Caco-2 (cell line): ENCODE data around the gene CLK2. TPM values are rescaled to one million over a fixed set of nuclear protein-coding genes. Genes with fewer than 3 reads are reported as not detected.

Experiments
- BruUV-seq: library from RNA; stranded (reverse); fragments of 400-500 nt; replicated peaks from 2 replicates; lab custom pipeline; 2021; lab: Mats Ljungman, UMichigan
- CTCF ChIA-PET: fragments of 300-600 bp; sonication (Branson Sonifier 250); formaldehyde crosslinking; loops from one replicate; lab custom pipeline; 2022; ENCODE audit warnings: antibody characterized with exemption; lab: Charles Lee
- POLR2A ChIA-PET: fragments of 300-600 bp; sonication (Branson Sonifier 250); formaldehyde crosslinking; loops from one replicate; lab custom pipeline; 2022; ENCODE audit warnings: antibody characterized with exemption; lab: Charles Lee
- DNase-seq, 2 experiments: peaks; one replicate each; pipeline versions ENCODE4 v3.0.0 to v3.0.0-alpha.2; 2020 to 2022
- H3K27me3 ChIP-seq: replicated peaks from 2 replicates; pipeline ENCODE4 v1.6.0; 2011; ENCODE audit warnings: low read length; ENCODE audit not compliant: control insufficient read depth, insufficient read depth
- H3K36me3 ChIP-seq: 2 replicates; pipeline ENCODE4 v1.5.1; 2011; ENCODE audit warnings: low read length; ENCODE audit not compliant: control insufficient read depth, insufficient read depth
- H3K4me1 ChIP-seq: fragments of 250-450 bp; sonication (Bioruptor Pico); 2 replicates; pipeline ENCODE4 v1.5.1; 2020; ENCODE audit warnings: mild to moderate bottlenecking
- H3K4me3 ChIP-seq: 2 replicates; pipeline ENCODE4 v1.5.1; 2011; ENCODE audit warnings: low read depth, mild to moderate bottlenecking, control low read depth, low read length
- H3K9me3 ChIP-seq: fragments of 250-450 bp; sonication (Bioruptor Pico); 2 replicates; pipeline ENCODE4 v1.5.1; 2020; ENCODE audit warnings: mild to moderate bottlenecking, moderate library complexity
- H3K27ac Mint-ChIP-seq: one replicate; pipeline ENCODE4 v1.8.0; 2022; ENCODE audit warnings: mixed read lengths; ENCODE audit not compliant: unreplicated experiment
- H3K27me3 Mint-ChIP-seq: one replicate; pipeline ENCODE4 v1.8.0; 2022; ENCODE audit warnings: mixed read lengths; ENCODE audit not compliant: insufficient read depth, unreplicated experiment
- H3K36me3 Mint-ChIP-seq: one replicate; pipeline ENCODE4 v1.8.0; 2022; ENCODE audit warnings: mild to moderate bottlenecking, mixed read lengths; ENCODE audit not compliant: insufficient read depth, unreplicated experiment
- H3K4me1 Mint-ChIP-seq: one replicate; pipeline ENCODE4 v1.8.0; 2022; ENCODE audit warnings: low read depth, mixed read lengths; ENCODE audit not compliant: unreplicated experiment
- H3K4me3 Mint-ChIP-seq: one replicate; pipeline ENCODE4 v1.8.0; 2022; ENCODE audit warnings: mild to moderate bottlenecking, moderate library complexity, mixed read lengths; ENCODE audit not compliant: unreplicated experiment
- H3K9me3 Mint-ChIP-seq: one replicate; pipeline ENCODE4 v1.8.0; 2022; ENCODE audit warnings: mixed read lengths; ENCODE audit not compliant: unreplicated experiment
- CTCF ChIP-seq, 2 experiments: fragments of 200-600 bp in 1 of 2; IDR thresholded peaks; 1 replicate in 1 of 2; 2 replicates in 1 of 2; pipeline versions ENCODE4 v1.5.1 to v1.8.0; 2011 to 2022; ENCODE audit warnings: antibody characterized with exemption in 1 of 2, control low read depth in 1 of 2, inconsistent platforms in 1 of 2, low read depth in 1 of 2, low read length in 1 of 2, mild to moderate bottlenecking in 1 of 2, moderate library complexity in 1 of 2; ENCODE audit not compliant: insufficient read depth in 1 of 2, severe bottlenecking in 1 of 2, unreplicated experiment in 1 of 2
- intact Hi-C: fragments of 100-400 bp; cut with micrococcal nuclease; formaldehyde crosslinking; loops from one replicate; pipeline ENCODE4 v1.10.0; 2022; ENCODE audit not compliant: unreplicated experiment
- total RNA-seq: library from RNA; stranded (reverse); gene quantifications from 2 replicates; pipeline ENCODE4 v1.2.3, GENCODE V29; 2022

The CLK2 gene
- total RNA-seq, 1 experiment from 2014 or later: 57.5 TPM

GRCh38 chr1:155250633-155251449, 22.5 kb downstream of the CLK2 start:
- no peak overlapping the region for H3K4me3 Mint-ChIP-seq

GRCh38 chr1:155250246-155250632, 23.1 kb downstream of the CLK2 start:
- Histone ChIP-seq H3K27me3 (no peaks in the 10 kb centered on the region), H3K4me1 (peaks cover 4% of the 10 kb centered on the region), H3K36me3 (no peaks in the 10 kb centered on the region), H3K4me3 (no peak overlapping the region), H3K9me3 (no peaks in the 10 kb centered on the region)
- Mint-ChIP-seq H3K27ac (no peak overlapping the region), H3K4me1 (peaks cover 22% of the 10 kb centered on the region), H3K4me3 (no peak overlapping the region), H3K9me3 (no peaks in the 10 kb centered on the region), H3K27me3 (no peaks in the 10 kb centered on the region), H3K36me3 (peaks cover 6% of the 10 kb centered on the region)
- BruUV-seq: no TSS peak
- no peak for DNase-seq
- no peak for TF ChIP-seq CTCF (IDR thresholded peaks at IDR 0.05; ENCODE audit: insufficient read depth in 1 of 2, low read depth in 1 of 2, low read length in 1 of 2, severe bottlenecking in 1 of 2, unreplicated experiment in 1 of 2)
- ChIA-PET POLR2A (interaction anchor here (0.7 kb wide), 1 partner anchor 12 kb away, joined by 4 read pairs; the partner anchor contains the start of gene SCAMP3), CTCF (interaction anchor here (0.6 to 3.3 kb wide), 14 partner anchors 10 to 465 kb away, joined by 3 to 34 read pairs (median 6); partner anchors contain the start of genes CLK2, HCN3 and SCAMP3)
- intact Hi-C loops: loop anchor here (1.0 to 2.0 kb wide), 4 partner anchors 23 to 343 kb away; partner anchors contain the start of gene CLK2

More at GRCh38 chr1:155250633-155251449, 22.5 kb downstream of the CLK2 start:
- peaks cover 4% of the 10 kb centered on the region; the same call in 1 of the 2 replicates for H3K4me1 ChIP-seq
- Mint-ChIP-seq H3K9me3 (no peaks in the 10 kb centered on the region), H3K27me3 (no peaks in the 10 kb centered on the region), H3K36me3 (peaks cover 6% of the 10 kb centered on the region), H3K4me1 (peaks cover 22% of the 10 kb centered on the region), H3K27ac (peak overlapping the region; percentile 7)
- intact Hi-C loops: loop anchor here (1.0 to 2.0 kb wide), 4 partner anchors 22 to 342 kb away; partner anchors contain the start of gene CLK2
- no peaks in the 10 kb centered on the region for H3K27me3 ChIP-seq
- no peak overlapping the region for H3K4me3 ChIP-seq
- DNase-seq: peak; percentile 92 to 95
- no peaks in the 10 kb centered on the region for H3K36me3 ChIP-seq
- ChIA-PET CTCF (interaction anchor here (0.7 to 3.3 kb wide), 18 partner anchors 10 to 732 kb away, joined by 3 to 34 read pairs (median 6); partner anchors contain the start of genes CLK2, FDPS, HCN3 and MTX1), POLR2A (interaction anchor here (0.5 to 0.7 kb wide), 2 partner anchors 11 to 94 kb away, joined by 4 to 5 read pairs; partner anchors contain the start of gene SCAMP3)
- peak; percentile 97 to 99 for TF ChIP-seq CTCF (IDR thresholded peaks at IDR 0.05; ENCODE audit: insufficient read depth in 1 of 2, low read depth in 1 of 2, low read length in 1 of 2, severe bottlenecking in 1 of 2, unreplicated experiment in 1 of 2)
- BruUV-seq: no TSS peak
- no peaks in the 10 kb centered on the region for H3K9me3 ChIP-seq
